Panc1 (cell line): ENCODE data around the gene SDSL. TPM values are rescaled to one million over a fixed set of nuclear protein-coding genes. Genes with fewer than 3 reads are reported as not detected.

Experiments
- ATAC-seq: fragments of 200-7000 bp; cut with Tn5 transposase; 2 replicates; pipeline ENCODE4 v1.9.1; 2020; ENCODE audit warnings: mild to moderate bottlenecking, moderate library complexity
- BruUV-seq: library from RNA; stranded (reverse); fragments of 400-500 nt; replicated peaks from 2 replicates; lab custom pipeline; 2021; lab: Mats Ljungman, UMichigan
- CTCF ChIA-PET: fragments of 300-600 bp; sonication (Branson Sonifier 250); formaldehyde crosslinking; loops from one replicate; lab custom pipeline; 2022; ENCODE audit warnings: antibody characterized with exemption; lab: Charles Lee
- POLR2A ChIA-PET: fragments of 300-600 bp; sonication (Branson Sonifier 250); formaldehyde crosslinking; loops from one replicate; lab custom pipeline; 2022; ENCODE audit warnings: antibody characterized with exemption; lab: Charles Lee
- DNase-seq: peaks from one replicate; pipeline ENCODE4 v3.0.0-alpha.2; 2010; ENCODE audit warnings: low read depth, low spot score
- H3K27ac ChIP-seq: 2 replicates; pipeline ENCODE4 v1.5.1; 2011; ENCODE audit warnings: mild to moderate bottlenecking, low read length, inconsistent platforms
- H3K27me3 ChIP-seq: fragments of 200-500 bp; sonication (Bioruptor generic); 2 replicates; pipeline ENCODE4 v1.6.0; 2014; ENCODE audit warnings: low read length, inconsistent platforms; ENCODE audit not compliant: control insufficient read depth, insufficient read depth
- H3K36me3 ChIP-seq: fragments of 200-500 bp; sonication (Bioruptor generic); 2 replicates; pipeline ENCODE4 v1.5.1; 2014; ENCODE audit warnings: inconsistent platforms, mild to moderate bottlenecking, low read length, moderate library complexity; ENCODE audit not compliant: control insufficient read depth, insufficient read depth
- H3K4me1 ChIP-seq: 2 replicates; pipeline ENCODE4 v1.5.1; 2011; ENCODE audit warnings: inconsistent platforms, mild to moderate bottlenecking, low read length, moderate library complexity; ENCODE audit not compliant: control insufficient read depth, insufficient read depth
- H3K4me3 ChIP-seq, 2 experiments: 2 replicates each; pipeline ENCODE4 v1.5.1; 2011 to 2012; ENCODE audit warnings: low read depth in 2 of 2, low read length in 2 of 2, mild to moderate bottlenecking in 2 of 2, inconsistent platforms in 1 of 2, moderate library complexity in 1 of 2
- H3K9me3 ChIP-seq: fragments of 200-500 bp; sonication (Bioruptor generic); 2 replicates; pipeline ENCODE4 v1.5.1; 2014; ENCODE audit warnings: low read depth, mild to moderate bottlenecking, inconsistent platforms, low read length, moderate library complexity; ENCODE audit not compliant: control insufficient read depth, insufficient read depth
- CTCF ChIP-seq: fragments of 450-650 bp; IDR thresholded peaks from 2 replicates; pipeline ENCODE4 v1.5.1; 2017; ENCODE audit warnings: mild to moderate bottlenecking
- POLR2AphosphoS5 ChIP-seq: IDR thresholded peaks from 2 replicates; pipeline ENCODE4 v1.6.1; 2012; ENCODE audit warnings: mild to moderate bottlenecking, low read depth, low read length, moderate library complexity
- REST ChIP-seq, 2 experiments: IDR thresholded peaks; 2 replicates each; pipeline ENCODE4 v1.6.1; 2011 to 2012; ENCODE audit warnings: low read depth in 2 of 2, control low read depth in 1 of 2, low read length in 1 of 2, mild to moderate bottlenecking in 1 of 2, moderate library complexity in 1 of 2; ENCODE audit not compliant: insufficient read depth in 1 of 2
- SIN3A ChIP-seq: IDR thresholded peaks from 2 replicates; pipeline ENCODE4 v1.6.1; 2012; ENCODE audit warnings: low read depth, mild to moderate bottlenecking, low read length, moderate library complexity, borderline replicate concordance; ENCODE audit not compliant: insufficient read depth
- TCF7L2 ChIP-seq: IDR thresholded peaks from 2 replicates; pipeline ENCODE4 v1.6.1; 2011; ENCODE audit warnings: mild to moderate bottlenecking, low read depth, low read length, inconsistent platforms
- in situ Hi-C: cut with HindIII; loops from 2 replicates; pipeline ENCODE4 v1.10.0; 2016; ENCODE audit warnings: low sequenced_read_pairs, low pct_unique_long_range_greater_than_20kb
- intact Hi-C: fragments of 100-400 bp; cut with micrococcal nuclease; formaldehyde crosslinking; loops from one replicate; pipeline ENCODE4 v1.10.0; 2022; ENCODE audit not compliant: unreplicated experiment
- total RNA-seq: library from RNA; stranded (reverse); gene quantifications from one replicate; pipeline ENCODE4 v1.2.1, GENCODE V29; 2021; ENCODE audit not compliant: unreplicated experiment

SDSL gene
- total RNA-seq, 1 experiment from 2014 or later = 5.8 TPM

- no TSS peak for BruUV-seq
- no peak overlapping the region for H3K4me3 ChIP-seq
- peaks cover 51% of the 10 kb centered on the region for H3K27me3 ChIP-seq
- ChIA-PET CTCF (no interaction called here), POLR2A (no interaction called here)
- no peaks in the 10 kb centered on the region for H3K9me3 ChIP-seq
- ATAC-seq (no peak), DNase-seq (no peak)
- H3K36me3 ChIP-seq = no peaks in the 10 kb centered on the region
- peaks cover 4% of the 10 kb centered on the region; the same call in 1 of the 2 replicates for H3K4me1 ChIP-seq
- in situ Hi-C loops = no loop called here
- intact Hi-C loops = no loop called here
- TF ChIP-seq REST (IDR thresholded peaks at IDR 0.05; ENCODE audit: insufficient read depth in 1 of 2, low read depth in 2 of 2, low read length in 1 of 2) (no peak), SIN3A (no peak), CTCF (no peak), POLR2AphosphoS5 (no peak), TCF7L2 (no peak)
- no peak overlapping the region for H3K27ac ChIP-seq
These were observed 56.3 kb downstream of the SDSL start for GRCh38 chr12:113478351-113479011.

GRCh38 chr12:113479216-113479589 lies 57.0 kb downstream of the SDSL start:
- in situ Hi-C loops = no loop called here
- no peak for ATAC-seq
- H3K4me1 ChIP-seq = no peaks in the 10 kb centered on the region
- no peak overlapping the region for H3K27ac ChIP-seq
- H3K4me3 ChIP-seq = no peak overlapping the region
- TF ChIP-seq SIN3A (no peak), POLR2AphosphoS5 (no peak), TCF7L2 (no peak), CTCF (no peak), REST (IDR thresholded peaks at IDR 0.05; ENCODE audit: insufficient read depth in 1 of 2, low read depth in 2 of 2, low read length in 1 of 2) (no peak)
- BruUV-seq = no TSS peak
- H3K36me3 ChIP-seq = no peaks in the 10 kb centered on the region
- intact Hi-C loops = no loop called here
- H3K9me3 ChIP-seq = no peaks in the 10 kb centered on the region
- ChIA-PET POLR2A (no interaction called here), CTCF (interaction anchor here (0.6 kb wide), 1 partner anchor 27 kb away, joined by 3 read pairs; no protein-coding TSS in a partner anchor)
- no peak for DNase-seq
- peaks cover 54% of the 10 kb centered on the region for H3K27me3 ChIP-seq
